GF-D8 (cell line): ENCODE measurements around the gene OR2F1.

Source experiments
- DNase-seq: peaks from one replicate; lab custom pipeline; 2025; lab: John Stamatoyannopoulos, UW

The OR2F1 gene

DNA sequence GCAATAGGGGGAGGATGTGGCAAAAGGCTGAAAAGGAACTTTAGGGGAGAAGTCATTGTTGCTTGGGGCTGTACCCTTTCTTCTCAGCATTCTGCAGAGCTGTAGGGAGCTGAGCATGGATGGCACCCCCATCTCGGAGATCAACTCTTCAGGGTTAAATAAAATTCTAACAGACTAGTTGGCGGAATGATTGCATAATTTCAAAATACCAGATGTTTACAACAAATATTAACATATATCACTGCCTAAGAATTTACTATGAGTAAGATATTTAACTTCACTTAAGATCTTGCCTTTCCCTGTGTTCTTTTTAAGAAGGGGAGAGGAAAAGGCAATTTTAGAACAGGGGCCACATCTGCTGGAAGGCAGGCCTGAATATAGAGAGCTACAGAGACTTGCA, 509 bp upstream of the OR2F1 start:
- DNase-seq, result no peak

- no peak for DNase-seq
Observed at GRCh38 chr7:143958781-143959180, 4.1 kb downstream of the OR2F1 start.

GRCh38 chr7:143960813-143961610, 6.4 kb downstream of the OR2F1 start:
- no peak for DNase-seq

DNA sequence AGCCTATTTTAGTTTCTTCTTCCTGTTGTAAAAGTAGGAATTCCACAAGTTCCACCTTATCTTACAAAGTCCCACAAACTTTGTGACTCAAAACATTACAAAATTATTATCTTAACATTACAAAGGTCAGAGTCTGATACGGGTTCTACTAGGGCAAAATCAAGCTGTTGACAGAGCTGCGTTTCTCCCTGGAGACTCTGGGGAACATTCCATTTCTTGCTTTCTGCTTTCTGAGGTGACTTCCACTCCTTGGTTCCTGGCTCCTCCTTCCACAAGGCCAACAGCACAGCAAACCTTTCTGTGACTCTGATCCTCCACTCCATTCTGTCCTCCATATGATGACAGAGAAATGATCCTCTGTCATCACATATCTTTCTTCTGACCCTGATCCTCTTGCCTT, 10.6 kb downstream of the OR2F1 start:
- DNase-seq, result no peak

DNA sequence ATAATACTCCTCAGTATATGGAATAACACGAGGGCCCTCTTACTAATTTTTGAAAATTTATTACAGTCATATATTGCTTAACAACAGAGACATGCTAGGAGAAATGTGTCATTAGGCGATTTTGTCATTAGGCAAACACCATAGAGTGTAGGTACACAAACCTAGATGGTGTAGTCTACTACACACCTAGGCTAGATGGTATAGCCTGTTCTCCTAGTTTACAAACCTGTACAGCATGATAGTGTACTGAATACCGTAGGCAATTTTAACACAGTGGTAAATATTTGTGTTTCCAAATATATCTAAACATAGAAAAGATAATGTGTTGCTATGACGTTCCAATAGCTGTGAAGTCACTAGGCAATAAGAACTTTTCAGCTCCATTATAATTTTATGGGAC, 12.8 kb downstream of the OR2F1 start:
- no peak for DNase-seq

DNA sequence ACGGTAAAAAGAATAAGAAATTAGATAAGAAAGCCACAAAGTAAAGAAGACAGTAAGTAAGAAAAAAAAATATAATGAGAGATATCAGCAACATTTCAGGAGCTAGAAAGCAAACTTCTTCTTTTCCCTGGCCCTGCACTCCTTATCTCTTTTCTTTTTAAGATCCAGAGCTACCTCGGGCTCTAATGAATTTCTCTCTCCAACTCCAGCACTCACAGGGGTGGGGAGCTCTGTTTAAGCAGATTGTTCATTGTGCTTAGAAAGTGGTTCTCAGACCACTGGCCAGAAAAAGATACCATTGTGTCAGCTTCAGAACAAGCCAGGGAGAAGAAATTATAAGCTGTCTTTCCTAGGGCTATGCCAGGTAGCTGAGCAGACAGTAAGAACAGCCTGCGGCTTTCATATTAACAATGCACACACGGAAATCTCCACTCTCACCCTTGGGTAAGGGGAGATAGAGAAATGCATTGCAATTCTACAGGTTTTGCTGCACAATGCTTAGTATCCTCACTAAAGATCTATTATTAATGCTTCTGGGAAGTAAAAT, 19.3 kb downstream of the OR2F1 start:
- no peak for DNase-seq

DNA sequence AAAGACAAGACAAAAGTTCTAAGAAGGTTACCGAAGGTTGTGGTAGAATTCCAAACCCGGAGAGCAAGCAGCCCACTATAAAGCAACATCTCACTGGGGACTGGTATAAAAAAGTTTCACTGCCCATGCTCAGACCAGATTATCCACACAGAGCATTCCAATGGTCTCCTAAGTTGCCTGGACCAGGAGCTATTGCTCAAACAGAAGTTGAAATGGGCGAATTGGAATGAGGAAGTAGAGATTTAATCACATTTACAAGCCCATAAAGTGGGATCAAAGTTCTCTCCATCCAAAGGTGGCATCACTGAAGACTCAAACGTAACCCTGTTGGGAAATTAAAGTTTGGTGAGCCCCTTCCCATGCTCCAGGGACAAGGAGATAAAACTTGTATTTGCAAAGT, 19.8 kb downstream of the OR2F1 start:
- DNase-seq, result no peak

DNA sequence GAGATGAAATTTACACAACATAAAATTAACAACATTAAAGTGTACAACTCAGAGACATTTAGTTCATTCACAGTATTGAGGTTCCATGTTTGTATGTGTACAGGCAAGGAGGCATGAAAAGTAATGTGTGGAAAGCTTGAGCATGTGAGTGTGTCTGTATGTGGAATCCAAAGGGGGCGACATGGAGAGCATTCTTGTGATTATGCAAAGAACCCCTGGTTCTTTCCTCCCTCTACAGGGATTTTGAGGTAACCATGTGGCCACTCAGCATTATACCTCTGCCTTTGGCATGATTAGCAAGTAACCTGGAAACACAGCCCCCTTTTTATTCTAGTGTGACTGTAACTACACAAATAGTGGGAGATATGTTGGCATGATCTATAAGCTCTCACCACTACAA, 21.0 kb downstream of the OR2F1 start:
- no peak for DNase-seq

DNA sequence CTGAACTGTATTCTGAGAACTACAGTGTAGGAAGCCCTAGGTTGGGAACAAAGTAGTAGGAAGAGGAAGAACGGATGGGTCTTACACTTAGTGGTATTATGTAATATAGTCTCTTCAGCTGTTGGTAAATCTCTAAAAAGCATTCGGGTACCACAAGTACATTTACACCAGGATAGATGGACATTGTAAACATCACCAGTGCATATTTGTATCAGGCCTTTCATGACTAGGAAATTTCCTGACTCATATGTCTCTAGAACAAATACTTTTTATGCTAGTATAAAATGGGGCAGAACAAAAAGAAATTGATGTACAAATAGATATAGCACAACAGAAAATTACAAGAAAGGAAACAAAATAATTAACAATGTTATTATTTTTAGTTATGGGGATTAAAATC, 23.9 kb downstream of the OR2F1 start:
- no peak for DNase-seq

- DNase-seq, result no peak
Observed at GRCh38 chr7:143979359-143979758, 24.7 kb downstream of the OR2F1 start.

DNA sequence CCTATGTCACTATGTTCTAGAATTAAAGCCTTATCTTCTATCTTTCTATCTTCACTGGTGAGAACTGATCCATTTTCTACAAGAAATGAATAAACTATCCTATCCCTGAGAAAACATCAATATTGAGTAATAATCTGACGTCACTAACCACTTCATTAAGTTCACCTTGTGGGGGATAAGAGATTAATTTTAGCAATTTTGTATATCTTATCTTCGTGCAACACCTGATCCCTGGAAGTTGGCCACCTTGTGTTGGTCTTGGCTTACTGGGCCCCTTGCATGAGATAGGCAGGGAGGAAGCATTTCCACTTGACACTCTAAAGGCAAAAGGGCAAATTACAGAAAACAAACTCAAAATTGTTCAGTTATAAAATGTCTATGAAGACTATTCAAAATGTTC, 25.4 kb downstream of the OR2F1 start:
- DNase-seq, result no peak

GRCh38 chr7:143980746-143981510, 26.3 kb downstream of the OR2F1 start:
- no peak for DNase-seq

- DNase-seq, result no peak
Observed at GRCh38 chr7:143983960-143984359, 29.3 kb downstream of the OR2F1 start.

- DNase-seq, result no peak
Observed at GRCh38 chr7:143987513-143987912, 32.9 kb downstream of the OR2F1 start.

GRCh38 chr7:143988976-143989745, 34.5 kb downstream of the OR2F1 start:
- no peak for DNase-seq

GRCh38 chr7:143992670-143993069, 38.0 kb downstream of the OR2F1 start:
- no peak for DNase-seq

GRCh38 chr7:143993924-143994323, 39.3 kb downstream of the OR2F1 start:
- no peak for DNase-seq

GRCh38 chr7:144000020-144000419, 45.4 kb downstream of the OR2F1 start, which contains the start of gene OR6B1:
Gene OR6B1, plus strand, starts transcription at chr7:144000320. Its CDS starts 3,677 bp downstream, at chr7:144003997.
- no peak for DNase-seq

- no peak for DNase-seq
Observed at GRCh38 chr7:144001543-144001942, 46.9 kb downstream of the OR2F1 start.

DNA sequence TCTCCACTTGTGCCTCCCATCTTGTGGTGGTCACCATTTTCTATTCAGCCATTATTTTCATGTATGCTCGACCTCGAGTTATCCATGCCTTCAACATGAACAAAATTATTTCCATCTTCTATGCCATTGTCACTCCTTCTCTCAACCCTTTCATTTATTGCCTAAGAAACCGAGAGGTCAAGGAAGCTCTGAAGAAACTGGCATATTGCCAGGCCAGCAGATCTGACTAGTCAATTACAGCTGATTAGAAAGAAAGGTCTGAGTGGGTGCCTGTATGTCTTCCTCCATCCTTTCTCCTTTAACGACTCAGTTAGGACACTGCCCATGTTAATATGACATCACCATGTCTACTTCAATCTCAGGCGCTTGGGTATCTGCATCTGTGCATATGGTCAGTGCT, 50.1 kb downstream of the OR2F1 start:
- no peak for DNase-seq

DNA sequence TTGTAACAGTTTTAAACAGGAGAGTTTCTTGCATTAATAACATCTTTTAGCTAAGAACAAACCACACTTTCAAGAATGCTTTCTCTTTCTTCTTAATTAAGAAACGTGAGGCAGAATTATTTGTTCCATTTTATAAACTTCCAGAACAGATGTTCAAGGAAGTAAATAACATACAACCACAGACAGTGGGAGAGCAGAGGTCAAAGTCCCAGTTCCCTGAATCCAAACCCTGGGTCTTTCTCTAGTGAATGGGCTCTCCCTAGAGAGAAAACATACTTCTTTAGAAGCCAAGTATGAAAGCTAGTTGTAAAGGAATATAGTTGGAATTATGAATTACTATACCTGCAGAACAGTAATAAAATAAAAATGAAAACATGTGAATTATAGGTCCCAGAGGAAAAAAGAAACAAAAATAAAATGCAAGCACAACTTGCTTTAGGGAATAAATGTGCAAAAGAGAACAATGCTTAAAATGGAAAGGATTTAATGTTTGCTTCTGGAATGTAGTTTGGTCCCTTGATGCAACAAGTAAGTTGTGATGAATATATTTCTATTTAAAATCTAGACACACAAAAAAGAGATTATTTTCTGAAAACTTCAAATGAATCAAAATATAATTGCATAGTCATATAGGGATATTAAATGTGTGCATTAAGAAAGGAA, 51.5 kb downstream of the OR2F1 start:
- no peak for DNase-seq

GRCh38 chr7:144006692-144007042, 52.0 kb downstream of the OR2F1 start:
- no peak for DNase-seq
